K562 (cell line): ENCODE data around the gene AGR3. TPM values are rescaled to one million over a fixed set of nuclear protein-coding genes. Genes with fewer than 3 reads are reported as not detected.

ENCODE experiments used
- ATAC-seq: fragments of 200-7000 bp; cut with Tn5 transposase; 3 replicates; pipeline ENCODE4 v1.9.1; 2020; ENCODE audit warnings: moderate library complexity
- BruUV-seq: library from RNA; stranded (reverse); fragments of 400-500 nt; replicated peaks from 2 replicates; lab custom pipeline; 2021; lab: Mats Ljungman, UMichigan
- CTCF ChIA-PET: fragments of 300-600 bp; formaldehyde crosslinking; extraction: SDS; loops from one replicate; lab custom pipeline; 2021; ENCODE audit warnings: low intra/inter-chr PET ratio; lab: Yijun Ruan, JAX
- POLR2A ChIA-PET: fragments of 300-600, 350-650 bp; sonication (Branson Sonifier 250); formaldehyde crosslinking; extraction: SDS; loops from one replicate; lab custom pipeline; 2021; ENCODE audit warnings: antibody characterized with exemption, inconsistent platforms; lab: Yijun Ruan, JAX
- DNase-seq, 4 experiments: peaks; one replicate each; pipeline versions ENCODE4 v3.0.0 to v3.0.0-alpha.2; 2011 to 2018; ENCODE audit warnings: low spot score in 3 of 4, mixed read lengths in 3 of 4; ENCODE audit errors: extremely low read depth in 1 of 4
- FAIRE-seq: peaks from 2 replicates; lab custom pipeline; 2011; peaks lifted over from hg19 to GRCh38; lab: Jason Lieb, UNC
- H2AFZ ChIP-seq: 2 replicates; pipeline ENCODE4 v1.6.0; 2011; ENCODE audit warnings: low read depth, low read length, control low read depth, inconsistent platforms
- H3K27ac ChIP-seq: fragments of 200-600 bp; 3 replicates; pipeline ENCODE4 v1.8.0; 2011; ENCODE audit warnings: low read depth, mild to moderate bottlenecking, control low read depth, inconsistent platforms, low read length, moderate library complexity, mixed read lengths; ENCODE audit errors: extremely low read depth
- H3K27me3 ChIP-seq, 2 experiments: fragments of 300-600 bp in 1 of 2; 2 replicates in 1 of 2; 3 replicates in 1 of 2; pipeline versions ENCODE4 v1.6.0 to v1.8.0; 2011; ENCODE audit warnings: inconsistent platforms in 2 of 2, low read length in 2 of 2, mild to moderate bottlenecking in 1 of 2, mixed read lengths in 1 of 2, moderate library complexity in 1 of 2; ENCODE audit not compliant: control insufficient read depth in 2 of 2, insufficient read depth in 2 of 2
- H3K36me3 ChIP-seq: fragments of 300-600 bp; 3 replicates; pipeline ENCODE4 v1.8.0; 2011; ENCODE audit warnings: mild to moderate bottlenecking, low read length, inconsistent platforms; ENCODE audit not compliant: control insufficient read depth, insufficient read depth
- H3K4me1 ChIP-seq, 2 experiments: fragments of 200-600 bp in 1 of 2; replicated peaks in 1 of 2; 2 replicates in 1 of 2; 3 replicates in 1 of 2; pipeline versions ENCODE4 v1.5.1 to v1.8.0; 2011; ENCODE audit warnings: inconsistent platforms in 2 of 2, low read length in 2 of 2, mild to moderate bottlenecking in 1 of 2, mixed read lengths in 1 of 2, moderate library complexity in 1 of 2; ENCODE audit not compliant: control insufficient read depth in 2 of 2, insufficient read depth in 2 of 2
- H3K4me2 ChIP-seq: 2 replicates; pipeline ENCODE4 v1.6.1; 2011; ENCODE audit warnings: low read length, control low read depth, inconsistent platforms, mixed read lengths; ENCODE audit not compliant: insufficient read depth
- H3K4me3 ChIP-seq: fragments of 200-600 bp; sonication (generic), shearing (Covaris generic); 2 replicates; pipeline ENCODE4 v1.5.1; 2016; ENCODE audit warnings: control low read depth, inconsistent platforms
- H3K79me2 ChIP-seq: fragments of 200-600 bp; 3 replicates; pipeline ENCODE4 v1.8.0; 2011; ENCODE audit warnings: low read length, inconsistent platforms; ENCODE audit not compliant: control insufficient read depth, insufficient read depth
- H3K9ac ChIP-seq, 2 experiments: 2 replicates each; pipeline versions ENCODE4 v1.6.0 to v1.6.1; 2011; ENCODE audit warnings: low read depth in 2 of 2, low read length in 2 of 2, control low read depth in 1 of 2, inconsistent platforms in 1 of 2, mild to moderate bottlenecking in 1 of 2, mixed read lengths in 1 of 2; ENCODE audit not compliant: insufficient read depth in 1 of 2
- H3K9me1 ChIP-seq: one replicate; pipeline ENCODE4 v1.6.0; 2011; ENCODE audit warnings: inconsistent platforms, mild to moderate bottlenecking, low read length, moderate library complexity; ENCODE audit not compliant: control insufficient read depth, insufficient read depth
- H3K9me3 ChIP-seq: replicated peaks from 2 replicates; pipeline ENCODE4 v1.5.1; 2011; ENCODE audit warnings: low read depth, low read length, inconsistent platforms; ENCODE audit not compliant: control insufficient read depth, insufficient read depth
- H4K20me1 ChIP-seq: replicated peaks from 2 replicates; pipeline ENCODE4 v1.6.1; 2011; ENCODE audit warnings: low read length, inconsistent platforms, mixed read lengths; ENCODE audit not compliant: control insufficient read depth, insufficient read depth
- CXXC5 ChIP-seq: fragments of 250-450 bp; sonication (Bioruptor Pico); IDR thresholded peaks from 2 replicates; pipeline ENCODE4 v1.8.0; 2022; ENCODE audit warnings: inconsistent platforms, mild to moderate bottlenecking, moderate library complexity
- MYNN ChIP-seq, 2 experiments: sonication (generic); formaldehyde crosslinking in 1 of 2; IDR thresholded peaks; 2 replicates each; pipeline versions ENCODE4 v1.5.0 to v1.6.1; 2016 to 2020; ENCODE audit warnings: antibody characterized with exemption in 1 of 2, missing genetic modification reagents in 1 of 2
- NFYB ChIP-seq: IDR thresholded peaks from 2 replicates; pipeline ENCODE4 v1.6.1; 2011; ENCODE audit warnings: mild to moderate bottlenecking, moderate library complexity; ENCODE audit not compliant: insufficient read length; ENCODE audit errors: extremely low read depth
- RCOR1 ChIP-seq, 2 experiments: IDR thresholded peaks; 2 replicates each; pipeline ENCODE4 v1.6.1; 2012; ENCODE audit warnings: low read depth in 2 of 2, low read length in 2 of 2, borderline replicate concordance in 1 of 2, improper control_type of control experiment in 1 of 2
- TCF7 ChIP-seq: sonication (generic); IDR thresholded peaks from 2 replicates; pipeline ENCODE4 v1.6.1; 2016; ENCODE audit warnings: antibody characterized with exemption, borderline replicate concordance
- ZNF140 ChIP-seq: fragments of 250-450 bp; sonication (Bioruptor Pico); IDR thresholded peaks from 2 replicates; pipeline ENCODE4 v1.8.0; 2021; ENCODE audit warnings: moderate library complexity, mild to moderate bottlenecking, inconsistent platforms
- ZNF41 ChIP-seq: fragments of 250-450 bp; sonication (Bioruptor Pico); conservative IDR thresholded peaks from 2 replicates; pipeline ENCODE4 v1.4.0; 2020; ENCODE audit warnings: mild to moderate bottlenecking
- WGBS: fragments of 100-300 bp; shearing (Covaris generic); methylation state at CpG from one replicate; pipeline ENCODE4 v1.1.6; 2016; ENCODE audit warnings: low coverage, mixed read lengths; ENCODE audit not compliant: insufficient coverage; ENCODE audit errors: missing lambda C conversion rate; 5-methylcytosine and 5-hydroxymethylcytosine counted together
- in situ Hi-C: fragments of 300-500 bp; cut with MboI; formaldehyde crosslinking; loops from 4 replicates; pipeline ENCODE4 v1.15.0; 2018; ENCODE audit warnings: inconsistent platforms, mixed read lengths
- intact Hi-C: fragments of 100-400 bp; cut with micrococcal nuclease; formaldehyde crosslinking; loops from 2 replicates; pipeline ENCODE4 v1.14.2; 2022
- polyA plus RNA-seq, 8 experiments: library from polyadenylated mRNA; depleted of rRNA in 4 of 8; stranded (reverse) in 5 of 8; unstranded in 3 of 8; fragments of >200 nt; fragmentation: Nextera tagmentation in 2 of 8; fragmentation: Illumina TruSeq in 1 of 8; extraction: Ambion mirVana in 2 of 8; extraction: Trizol in 1 of 8; gene quantifications; 2 replicates each; pipeline versions ENCODE4 v1.2.1 to v1.2.3, GENCODE V29; 2011 to 2014; ENCODE audit warnings: inconsistent platforms in 1 of 8, missing spikeins in 1 of 8
- total RNA-seq, 7 experiments: library from RNA; depleted of rRNA in 6 of 7; stranded (reverse); fragments of >200 nt in 6 of 7; fragmentation: Illumina TruSeq in 2 of 7; extraction: Trizol in 2 of 7; gene quantifications; 2 replicates each; pipeline versions ENCODE4 v1.2.1 to v1.2.3, GENCODE V29; 2011 to 2021; ENCODE audit warnings: low replicate concordance in 1 of 7
- TF ChIP-seq, protein P1 (sequence below): fragments of 450-650 bp; IDR thresholded peaks from 2 replicates; pipeline ENCODE4 v1.6.1; 2016; ENCODE audit warnings: antibody characterized with exemption
- TF ChIP-seq, protein P2 (sequence below): fragments of 450-650 bp; IDR thresholded peaks from 2 replicates; pipeline ENCODE4 v1.6.1; 2016; ENCODE audit warnings: low read depth, mild to moderate bottlenecking, moderate library complexity
- TF ChIP-seq, protein P3 (sequence below), 2 experiments: fragments of 450-650 bp in 1 of 2; IDR thresholded peaks; 2 replicates each; pipeline ENCODE4 v1.6.1; 2011 to 2017; ENCODE audit warnings: low read depth in 2 of 2, antibody characterized with exemption in 1 of 2, borderline replicate concordance in 1 of 2, low read length in 1 of 2, mild to moderate bottlenecking in 1 of 2, mixed read lengths in 1 of 2; ENCODE audit not compliant: control insufficient read depth in 1 of 2
- TF ChIP-seq, protein P4 (sequence below): fragments of 450-650 bp; IDR thresholded peaks from 2 replicates; pipeline ENCODE4 v1.6.1; 2016
- TF ChIP-seq, protein P5 (sequence below), 2 experiments: fragments of 450-650 bp in 1 of 2; sonication (generic) in 1 of 2; formaldehyde crosslinking; conservative IDR thresholded peaks; 2 replicates each; pipeline versions ENCODE4 v1.4.0 to v1.8.1; 2020 to 2022; ENCODE audit warnings: mild to moderate bottlenecking in 1 of 2, missing genetic modification reagents in 1 of 2
- TF ChIP-seq, protein P6 (sequence below): fragments of 450-650 bp; conservative IDR thresholded peaks from 2 replicates; pipeline ENCODE4 v1.6.1; 2016; ENCODE audit warnings: missing genetic modification characterization, low read depth, mild to moderate bottlenecking, control low read depth, missing compliant biosample characterization

AGR3 gene
- total and polyA plus RNA-seq, 9 of the 15 experiments (the other 6 are each of a cell fraction or from before 2014, with no cell fraction given) = not detected

DNA sequence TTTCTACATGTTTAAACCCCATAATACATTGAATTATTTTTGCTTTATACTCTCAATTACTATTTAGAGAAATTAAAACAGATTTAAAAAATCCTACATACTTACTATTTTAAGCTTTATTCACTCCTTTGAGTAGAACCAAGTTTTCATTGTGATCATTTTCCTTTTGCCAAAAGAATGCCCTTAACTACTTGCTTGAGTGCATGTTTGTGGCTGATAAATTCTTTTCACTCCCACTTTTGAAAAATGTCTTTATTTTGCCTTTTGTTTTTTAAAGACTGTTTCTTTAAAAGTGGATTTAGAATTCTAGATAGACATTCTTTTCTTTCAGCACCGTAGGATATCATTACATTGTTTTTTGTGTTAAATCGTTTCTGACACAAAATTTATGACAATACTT, 22.3 kb upstream of the AGR3 start:
- Histone ChIP-seq H3K79me2 (no peaks in the 10 kb centered on the region), H3K27me3 (no peaks in the 10 kb centered on the region), H3K4me2 (no peak overlapping the region), H3K9me1 (no peaks in the 10 kb centered on the region), H3K4me1 (no peaks in the 10 kb centered on the region), H3K27ac (no peak overlapping the region), H3K9me3 (no peaks in the 10 kb centered on the region), H3K4me3 (no peak overlapping the region), H2AFZ (no peak overlapping the region), H3K9ac (no peak overlapping the region), H3K36me3 (no peaks in the 10 kb centered on the region), H4K20me1 (no peaks in the 10 kb centered on the region)
- in situ Hi-C loops = no loop called here
- BruUV-seq = no TSS peak
- ATAC-seq (no peak), DNase-seq (no peak), FAIRE-seq (no peak)
- intact Hi-C loops = no loop called here
- ChIA-PET CTCF (no interaction called here), POLR2A (no interaction called here)
- 7% methylated on average over 2 of the region's 2 CpGs for WGBS
- TF ChIP-seq, protein P1, sequence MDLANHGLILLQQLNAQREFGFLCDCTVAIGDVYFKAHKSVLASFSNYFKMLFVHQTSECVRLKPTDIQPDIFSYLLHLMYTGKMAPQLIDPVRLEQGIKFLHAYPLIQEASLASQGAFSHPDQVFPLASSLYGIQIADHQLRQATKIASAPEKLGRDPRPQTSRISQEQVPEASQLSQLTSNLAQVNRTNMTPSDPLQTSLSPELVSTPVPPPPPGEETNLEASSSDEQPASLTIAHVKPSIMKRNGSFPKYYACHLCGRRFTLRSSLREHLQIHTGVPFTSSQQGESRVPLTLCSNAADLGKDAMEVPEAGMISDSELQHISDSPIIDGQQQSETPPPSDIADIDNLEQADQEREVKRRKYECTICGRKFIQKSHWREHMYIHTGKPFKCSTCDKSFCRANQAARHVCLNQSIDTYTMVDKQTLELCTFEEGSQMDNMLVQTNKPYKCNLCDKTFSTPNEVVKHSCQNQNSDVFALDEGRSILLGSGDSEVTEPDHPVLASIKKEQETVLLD = no peak
- TF ChIP-seq ZNF140 (CRISPR knock-in tag) = no peak
- no peak for TF ChIP-seq RCOR1 (IDR thresholded peaks at IDR 0.05; ENCODE audit: borderline replicate concordance in 1 of 2, low read depth in 2 of 2, low read length in 2 of 2)
- no peak for TF ChIP-seq ZNF41 (CRISPR knock-in tag)
- no peak for TF ChIP-seq MYNN (IDR thresholded peaks at IDR 0.05)
- TF ChIP-seq MYNN (CRISPR knock-in tag; IDR thresholded peaks at IDR 0.05) = no peak
- TF ChIP-seq, protein P2, sequence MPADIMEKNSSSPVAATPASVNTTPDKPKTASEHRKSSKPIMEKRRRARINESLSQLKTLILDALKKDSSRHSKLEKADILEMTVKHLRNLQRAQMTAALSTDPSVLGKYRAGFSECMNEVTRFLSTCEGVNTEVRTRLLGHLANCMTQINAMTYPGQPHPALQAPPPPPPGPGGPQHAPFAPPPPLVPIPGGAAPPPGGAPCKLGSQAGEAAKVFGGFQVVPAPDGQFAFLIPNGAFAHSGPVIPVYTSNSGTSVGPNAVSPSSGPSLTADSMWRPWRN = no peak
- TF ChIP-seq, protein P3, sequence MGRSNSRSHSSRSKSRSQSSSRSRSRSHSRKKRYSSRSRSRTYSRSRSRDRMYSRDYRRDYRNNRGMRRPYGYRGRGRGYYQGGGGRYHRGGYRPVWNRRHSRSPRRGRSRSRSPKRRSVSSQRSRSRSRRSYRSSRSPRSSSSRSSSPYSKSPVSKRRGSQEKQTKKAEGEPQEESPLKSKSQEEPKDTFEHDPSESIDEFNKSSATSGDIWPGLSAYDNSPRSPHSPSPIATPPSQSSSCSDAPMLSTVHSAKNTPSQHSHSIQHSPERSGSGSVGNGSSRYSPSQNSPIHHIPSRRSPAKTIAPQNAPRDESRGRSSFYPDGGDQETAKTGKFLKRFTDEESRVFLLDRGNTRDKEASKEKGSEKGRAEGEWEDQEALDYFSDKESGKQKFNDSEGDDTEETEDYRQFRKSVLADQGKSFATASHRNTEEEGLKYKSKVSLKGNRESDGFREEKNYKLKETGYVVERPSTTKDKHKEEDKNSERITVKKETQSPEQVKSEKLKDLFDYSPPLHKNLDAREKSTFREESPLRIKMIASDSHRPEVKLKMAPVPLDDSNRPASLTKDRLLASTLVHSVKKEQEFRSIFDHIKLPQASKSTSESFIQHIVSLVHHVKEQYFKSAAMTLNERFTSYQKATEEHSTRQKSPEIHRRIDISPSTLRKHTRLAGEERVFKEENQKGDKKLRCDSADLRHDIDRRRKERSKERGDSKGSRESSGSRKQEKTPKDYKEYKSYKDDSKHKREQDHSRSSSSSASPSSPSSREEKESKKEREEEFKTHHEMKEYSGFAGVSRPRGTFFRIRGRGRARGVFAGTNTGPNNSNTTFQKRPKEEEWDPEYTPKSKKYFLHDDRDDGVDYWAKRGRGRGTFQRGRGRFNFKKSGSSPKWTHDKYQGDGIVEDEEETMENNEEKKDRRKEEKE (IDR thresholded peaks at IDR 0.05; ENCODE audit: borderline replicate concordance in 1 of 2, control insufficient read depth in 1 of 2, low read depth in 2 of 2, low read length in 1 of 2) = no peak
- TF ChIP-seq, protein P4, sequence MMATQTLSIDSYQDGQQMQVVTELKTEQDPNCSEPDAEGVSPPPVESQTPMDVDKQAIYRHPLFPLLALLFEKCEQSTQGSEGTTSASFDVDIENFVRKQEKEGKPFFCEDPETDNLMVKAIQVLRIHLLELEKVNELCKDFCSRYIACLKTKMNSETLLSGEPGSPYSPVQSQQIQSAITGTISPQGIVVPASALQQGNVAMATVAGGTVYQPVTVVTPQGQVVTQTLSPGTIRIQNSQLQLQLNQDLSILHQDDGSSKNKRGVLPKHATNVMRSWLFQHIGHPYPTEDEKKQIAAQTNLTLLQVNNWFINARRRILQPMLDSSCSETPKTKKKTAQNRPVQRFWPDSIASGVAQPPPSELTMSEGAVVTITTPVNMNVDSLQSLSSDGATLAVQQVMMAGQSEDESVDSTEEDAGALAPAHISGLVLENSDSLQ = no peak
- no peak for TF ChIP-seq CXXC5 (CRISPR knock-in tag)
- TF ChIP-seq, protein P5, sequence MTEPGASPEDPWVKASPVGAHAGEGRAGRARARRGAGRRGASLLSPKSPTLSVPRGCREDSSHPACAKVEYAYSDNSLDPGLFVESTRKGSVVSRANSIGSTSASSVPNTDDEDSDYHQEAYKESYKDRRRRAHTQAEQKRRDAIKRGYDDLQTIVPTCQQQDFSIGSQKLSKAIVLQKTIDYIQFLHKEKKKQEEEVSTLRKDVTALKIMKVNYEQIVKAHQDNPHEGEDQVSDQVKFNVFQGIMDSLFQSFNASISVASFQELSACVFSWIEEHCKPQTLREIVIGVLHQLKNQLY (CRISPR knock-in tag; conservative IDR thresholded peaks at IDR 0.05) = no peak
- TF ChIP-seq TCF7 = no peak
- TF ChIP-seq, protein P6, sequence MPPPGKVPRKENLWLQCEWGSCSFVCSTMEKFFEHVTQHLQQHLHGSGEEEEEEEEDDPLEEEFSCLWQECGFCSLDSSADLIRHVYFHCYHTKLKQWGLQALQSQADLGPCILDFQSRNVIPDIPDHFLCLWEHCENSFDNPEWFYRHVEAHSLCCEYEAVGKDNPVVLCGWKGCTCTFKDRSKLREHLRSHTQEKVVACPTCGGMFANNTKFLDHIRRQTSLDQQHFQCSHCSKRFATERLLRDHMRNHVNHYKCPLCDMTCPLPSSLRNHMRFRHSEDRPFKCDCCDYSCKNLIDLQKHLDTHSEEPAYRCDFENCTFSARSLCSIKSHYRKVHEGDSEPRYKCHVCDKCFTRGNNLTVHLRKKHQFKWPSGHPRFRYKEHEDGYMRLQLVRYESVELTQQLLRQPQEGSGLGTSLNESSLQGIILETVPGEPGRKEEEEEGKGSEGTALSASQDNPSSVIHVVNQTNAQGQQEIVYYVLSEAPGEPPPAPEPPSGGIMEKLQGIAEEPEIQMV (tag) = no peak
- TF ChIP-seq NFYB = no peak
